ENCODE results near the gene HLA-DMA. TPM values are rescaled to one million over a fixed set of nuclear protein-coding genes. Genes with fewer than 3 reads are reported as not detected.

The HLA-DMA gene
- total and polyA plus RNA-seq, 2 of the 4 experiments (the other 2 are of a cell fraction): 2.3 to 8.3 TPM

- Histone ChIP-seq H3K4me1 (ENCODE audit: control insufficient read depth, insufficient read depth, low read length) (peaks cover 6% of the 10 kb centered on the region; the same call in 1 of the 2 replicates), H2AK5ac (ENCODE audit: low read depth, low read length) (no peak overlapping the region), H3K14ac (replicated peaks; ENCODE audit: low read depth, low read length) (no peak overlapping the region), H3K4ac (ENCODE audit: low read depth, low read length) (no peak overlapping the region), H3K18ac (ENCODE audit: low read depth, low read length) (no peak overlapping the region), H3K4me2 (ENCODE audit: low read depth, low read length) (peak overlapping the region; percentile 11; the same call in 1 of the 2 replicates), H2BK5ac (ENCODE audit: low read depth, low read length, poor library complexity, severe bottlenecking) (no peak overlapping the region), H3K9me1 (ENCODE audit: insufficient read depth, low read length) (peaks cover 9% of the 10 kb centered on the region), H2AFZ (replicated peaks; ENCODE audit: low read length, poor library complexity) (no peak overlapping the region), H4K20me1 (ENCODE audit: insufficient read depth, low read length) (peaks cover 98% of the 10 kb centered on the region), H2BK20ac (ENCODE audit: low read depth, low read length) (no peak overlapping the region), H3K79me1 (ENCODE audit: low read depth in 1 of 2, low read length in 2 of 2) (peaks cover 42 to 57% of the 10 kb centered on the region in 2 experiments), H3K4me3 (ENCODE audit: insufficient read depth, low read depth, low read length) (no peak overlapping the region), H2AK9ac (replicated peaks; ENCODE audit: low read depth, low read length, poor library complexity) (no peak overlapping the region), H3K23ac (ENCODE audit: low read depth, low read length) (peak overlapping the region; percentile 14; the same call in 1 of the 2 replicates), H3K27me3 (ENCODE audit: control insufficient read depth, insufficient read depth, low read length) (no peaks in the 10 kb centered on the region), H3K9ac (ENCODE audit: low read depth, low read length) (no peak overlapping the region), H3K27ac (ENCODE audit: insufficient read depth, low read length) (no peak overlapping the region), H4K5ac (ENCODE audit: low read depth, low read length) (no peak overlapping the region), H4K8ac (ENCODE audit: low read depth in 2 of 2, low read length in 2 of 2) (no peak overlapping the region), H3K56ac (ENCODE audit: extremely low read depth, insufficient read depth, low read length) (no peak overlapping the region), H2BK15ac (ENCODE audit: low read depth, low read length) (no peak overlapping the region), H3K36me3 (ENCODE audit: control insufficient read depth, insufficient read depth, low read length) (peaks cover 75% of the 10 kb centered on the region), H2BK120ac (ENCODE audit: low read depth, low read length) (no peak overlapping the region), H3K9me3 (ENCODE audit: control insufficient read depth, insufficient read depth, low read length) (no peaks in the 10 kb centered on the region), H4K91ac (ENCODE audit: insufficient read depth, low read depth, low read length) (no peak overlapping the region)
- WGBS, 2 experiments (ENCODE audit: extremely low coverage in 2 of 2, insufficient read length in 1 of 2): 67% methylated on average over 3 of the region's 10 CpGs; no CpG with 5 or more reads in 1 of the 2 experiments
- ATAC-seq (ENCODE audit: low read depth): no peak
- ChIA-PET CTCF (interaction anchor here (1.9 kb wide), 1 partner anchor 91 kb away, joined by 4 read pairs; no protein-coding TSS in a partner anchor), POLR2A (ENCODE audit: unreplicated experiment) (no interaction called here)
- TF ChIP-seq POLR2A (IDR thresholded peaks at IDR 0.05; ENCODE audit: low read depth, low read length): no peak
- in situ Hi-C loops (cut with MboI; ENCODE audit: low sequenced_read_pairs): loop anchor here (5.0 kb wide), 1 partner anchor 40 kb away; no protein-coding TSS in a partner anchor
- BruUV-seq (replicated peaks): no TSS peak
- intact Hi-C loops (cut with micrococcal nuclease): no loop called here
- no peak for DNase-seq
- dilution Hi-C loops (cut with HindIII; ENCODE audit: low sequenced_read_pairs, unreplicated experiment): no loop called here
Measured at GRCh38 chr6:32977272-32977952, 24.5 kb upstream of the HLA-DMA start.
